Measurements from ENCODE around the gene SLC6A18.
"Not testable (repeated sequence)": the region's sequence is repeated elsewhere in the genome, so short reads cannot be mapped to it uniquely, and the experiment has no call there.

The SLC6A18 gene

GRCh38 chr5:1279443-1280151 lies 54.4 kb downstream of the SLC6A18 start:
- no peak for DNase-seq

GRCh38 chr5:1280177-1281037 lies 55.2 kb downstream of the SLC6A18 start:
- DNase-seq, result no peak

- no peak for DNase-seq
Observed at GRCh38 chr5:1281038-1281882, 56.1 kb downstream of the SLC6A18 start.

GRCh38 chr5:1282131-1282992 lies 57.2 kb downstream of the SLC6A18 start:
- peak; percentile 14 for DNase-seq

- DNase-seq, result not testable (repeated sequence)
Observed at GRCh38 chr5:1282993-1283728, 58.0 kb downstream of the SLC6A18 start.

GRCh38 chr5:1283729-1284041 lies 58.5 kb downstream of the SLC6A18 start:
- not testable (repeated sequence) for DNase-seq

- not testable (repeated sequence) for DNase-seq
Observed at GRCh38 chr5:1284336-1284970, 59.3 kb downstream of the SLC6A18 start.

GRCh38 chr5:1285141-1285540 lies 60.0 kb downstream of the SLC6A18 start:
- DNase-seq, result no peak

GRCh38 chr5:1285883-1286291 lies 60.7 kb downstream of the SLC6A18 start:
- no peak for DNase-seq

GRCh38 chr5:1288439-1289335 lies 63.5 kb downstream of the SLC6A18 start:
- no peak for DNase-seq

GRCh38 chr5:1289559-1289958 lies 64.4 kb downstream of the SLC6A18 start:
- not testable (repeated sequence) for DNase-seq

GRCh38 chr5:1290956-1291355 lies 65.8 kb downstream of the SLC6A18 start:
- DNase-seq, result not testable (repeated sequence)

GRCh38 chr5:1291611-1292080 lies 66.5 kb downstream of the SLC6A18 start:
- no peak for DNase-seq

- DNase-seq, result no peak
Observed at GRCh38 chr5:1292139-1292538, 67.0 kb downstream of the SLC6A18 start.

- no peak for DNase-seq
Observed at GRCh38 chr5:1292846-1293415, 67.8 kb downstream of the SLC6A18 start.

GRCh38 chr5:1293416-1294205 lies 68.4 kb downstream of the SLC6A18 start:
- no peak for DNase-seq

- DNase-seq, result no peak
Observed at GRCh38 chr5:1294206-1294834, 69.1 kb downstream of the SLC6A18 start.
